ENCODE results near the gene DHX35.

DNA sequence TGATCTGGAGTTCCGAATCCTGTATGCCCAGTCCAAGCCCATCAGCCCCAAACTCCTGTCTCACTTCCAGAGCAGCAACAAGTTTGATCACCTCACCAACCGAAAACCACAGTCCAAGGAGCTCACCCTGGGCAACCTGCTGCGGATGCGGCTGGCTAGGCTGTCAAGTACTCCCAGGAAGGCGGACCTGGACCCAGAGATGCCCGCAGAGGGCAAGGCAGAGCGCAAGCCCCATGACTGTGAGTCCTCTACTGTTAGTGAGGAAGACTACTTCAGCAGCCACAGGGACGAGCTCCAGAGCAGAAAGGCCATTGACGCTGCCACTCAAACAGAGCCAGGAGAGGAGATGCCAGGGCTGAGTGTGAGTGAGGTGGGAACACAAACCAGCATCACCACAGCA lies 10.5 kb upstream of the DHX35 start:
- no peak for TF ChIP-seq EZH2 (IDR thresholded peaks at IDR 0.05; ENCODE audit: borderline replicate concordance, control insufficient read depth, low read depth, low read length)
- TF ChIP-seq CBX5 (IDR thresholded peaks at IDR 0.05; ENCODE audit: low read depth), result no peak
- TF ChIP-seq CHD2 (IDR thresholded peaks at IDR 0.05; ENCODE audit: borderline replicate concordance, low read depth, low read length), result no peak
- TF ChIP-seq RFX5 (IDR thresholded peaks at IDR 0.05; ENCODE audit: low read depth, low read length), result no peak
- TF ChIP-seq, protein P1, sequence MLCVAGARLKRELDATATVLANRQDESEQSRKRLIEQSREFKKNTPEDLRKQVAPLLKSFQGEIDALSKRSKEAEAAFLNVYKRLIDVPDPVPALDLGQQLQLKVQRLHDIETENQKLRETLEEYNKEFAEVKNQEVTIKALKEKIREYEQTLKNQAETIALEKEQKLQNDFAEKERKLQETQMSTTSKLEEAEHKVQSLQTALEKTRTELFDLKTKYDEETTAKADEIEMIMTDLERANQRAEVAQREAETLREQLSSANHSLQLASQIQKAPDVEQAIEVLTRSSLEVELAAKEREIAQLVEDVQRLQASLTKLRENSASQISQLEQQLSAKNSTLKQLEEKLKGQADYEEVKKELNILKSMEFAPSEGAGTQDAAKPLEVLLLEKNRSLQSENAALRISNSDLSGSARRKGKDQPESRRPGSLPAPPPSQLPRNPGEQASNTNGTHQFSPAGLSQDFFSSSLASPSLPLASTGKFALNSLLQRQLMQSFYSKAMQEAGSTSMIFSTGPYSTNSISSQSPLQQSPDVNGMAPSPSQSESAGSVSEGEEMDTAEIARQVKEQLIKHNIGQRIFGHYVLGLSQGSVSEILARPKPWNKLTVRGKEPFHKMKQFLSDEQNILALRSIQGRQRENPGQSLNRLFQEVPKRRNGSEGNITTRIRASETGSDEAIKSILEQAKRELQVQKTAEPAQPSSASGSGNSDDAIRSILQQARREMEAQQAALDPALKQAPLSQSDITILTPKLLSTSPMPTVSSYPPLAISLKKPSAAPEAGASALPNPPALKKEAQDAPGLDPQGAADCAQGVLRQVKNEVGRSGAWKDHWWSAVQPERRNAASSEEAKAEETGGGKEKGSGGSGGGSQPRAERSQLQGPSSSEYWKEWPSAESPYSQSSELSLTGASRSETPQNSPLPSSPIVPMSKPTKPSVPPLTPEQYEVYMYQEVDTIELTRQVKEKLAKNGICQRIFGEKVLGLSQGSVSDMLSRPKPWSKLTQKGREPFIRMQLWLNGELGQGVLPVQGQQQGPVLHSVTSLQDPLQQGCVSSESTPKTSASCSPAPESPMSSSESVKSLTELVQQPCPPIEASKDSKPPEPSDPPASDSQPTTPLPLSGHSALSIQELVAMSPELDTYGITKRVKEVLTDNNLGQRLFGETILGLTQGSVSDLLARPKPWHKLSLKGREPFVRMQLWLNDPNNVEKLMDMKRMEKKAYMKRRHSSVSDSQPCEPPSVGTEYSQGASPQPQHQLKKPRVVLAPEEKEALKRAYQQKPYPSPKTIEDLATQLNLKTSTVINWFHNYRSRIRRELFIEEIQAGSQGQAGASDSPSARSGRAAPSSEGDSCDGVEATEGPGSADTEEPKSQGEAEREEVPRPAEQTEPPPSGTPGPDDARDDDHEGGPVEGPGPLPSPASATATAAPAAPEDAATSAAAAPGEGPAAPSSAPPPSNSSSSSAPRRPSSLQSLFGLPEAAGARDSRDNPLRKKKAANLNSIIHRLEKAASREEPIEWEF (IDR thresholded peaks at IDR 0.05; ENCODE audit: insufficient replicate concordance, low read depth, low read length), result no peak
- TF ChIP-seq, protein P2, sequence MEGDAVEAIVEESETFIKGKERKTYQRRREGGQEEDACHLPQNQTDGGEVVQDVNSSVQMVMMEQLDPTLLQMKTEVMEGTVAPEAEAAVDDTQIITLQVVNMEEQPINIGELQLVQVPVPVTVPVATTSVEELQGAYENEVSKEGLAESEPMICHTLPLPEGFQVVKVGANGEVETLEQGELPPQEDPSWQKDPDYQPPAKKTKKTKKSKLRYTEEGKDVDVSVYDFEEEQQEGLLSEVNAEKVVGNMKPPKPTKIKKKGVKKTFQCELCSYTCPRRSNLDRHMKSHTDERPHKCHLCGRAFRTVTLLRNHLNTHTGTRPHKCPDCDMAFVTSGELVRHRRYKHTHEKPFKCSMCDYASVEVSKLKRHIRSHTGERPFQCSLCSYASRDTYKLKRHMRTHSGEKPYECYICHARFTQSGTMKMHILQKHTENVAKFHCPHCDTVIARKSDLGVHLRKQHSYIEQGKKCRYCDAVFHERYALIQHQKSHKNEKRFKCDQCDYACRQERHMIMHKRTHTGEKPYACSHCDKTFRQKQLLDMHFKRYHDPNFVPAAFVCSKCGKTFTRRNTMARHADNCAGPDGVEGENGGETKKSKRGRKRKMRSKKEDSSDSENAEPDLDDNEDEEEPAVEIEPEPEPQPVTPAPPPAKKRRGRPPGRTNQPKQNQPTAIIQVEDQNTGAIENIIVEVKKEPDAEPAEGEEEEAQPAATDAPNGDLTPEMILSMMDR (IDR thresholded peaks at IDR 0.05 in 2 of 3, conservative IDR thresholded peaks at IDR 0.05 in 1 of 3; ENCODE audit: control insufficient read depth in 2 of 3, extremely low read depth in 1 of 3, insufficient read depth in 1 of 3, low read depth in 3 of 3, low read length in 3 of 3), result no peak
- TF ChIP-seq JUND (IDR thresholded peaks at IDR 0.05; ENCODE audit: low read depth, low read length), result no peak
